ENCODE measurements around the gene CACNA2D2. TPM values are rescaled to one million over a fixed set of nuclear protein-coding genes. Genes with fewer than 3 reads are reported as not detected.

CACNA2D2 gene
- total RNA-seq, 1 donor from 2014 or later: not detected

DNA sequence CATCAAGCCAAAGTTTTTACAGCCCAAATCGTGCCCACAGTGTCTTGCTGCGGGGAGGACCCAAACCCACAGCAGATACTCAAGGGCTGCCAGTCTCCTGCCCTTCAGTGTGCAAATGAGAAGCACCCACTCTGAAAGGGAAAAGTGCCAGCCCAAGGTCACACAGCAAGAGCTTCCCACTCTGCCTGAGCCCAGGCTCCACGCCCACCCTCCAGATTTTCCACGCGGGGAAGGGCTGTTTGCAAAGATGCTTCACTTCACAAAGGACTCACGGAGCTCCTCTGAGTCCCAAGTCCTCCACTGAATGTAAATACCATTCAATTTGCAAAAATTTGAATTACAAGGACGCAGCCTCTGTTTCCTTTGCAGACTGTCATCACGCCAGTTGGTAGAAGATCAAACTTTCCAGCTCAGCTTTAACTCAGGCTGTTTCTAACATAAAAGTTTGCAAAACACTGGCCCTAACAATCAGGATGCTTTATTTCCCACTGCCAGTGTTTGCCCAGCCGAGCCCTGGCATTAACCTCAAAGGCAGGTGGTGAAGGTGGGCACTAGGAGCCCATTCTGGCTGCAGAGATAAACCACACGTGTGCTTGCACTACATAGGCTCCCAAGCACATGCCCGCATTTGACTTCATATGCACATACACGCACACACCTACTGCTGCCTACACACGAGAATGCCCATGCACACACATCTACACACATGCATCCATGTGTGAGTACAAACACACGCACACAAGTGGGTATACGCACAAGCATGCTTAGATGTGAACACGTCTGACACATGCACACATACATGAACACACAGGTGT lies 7.6 kb downstream of the CACNA2D2 start:
- no peak for DNase-seq

DNA sequence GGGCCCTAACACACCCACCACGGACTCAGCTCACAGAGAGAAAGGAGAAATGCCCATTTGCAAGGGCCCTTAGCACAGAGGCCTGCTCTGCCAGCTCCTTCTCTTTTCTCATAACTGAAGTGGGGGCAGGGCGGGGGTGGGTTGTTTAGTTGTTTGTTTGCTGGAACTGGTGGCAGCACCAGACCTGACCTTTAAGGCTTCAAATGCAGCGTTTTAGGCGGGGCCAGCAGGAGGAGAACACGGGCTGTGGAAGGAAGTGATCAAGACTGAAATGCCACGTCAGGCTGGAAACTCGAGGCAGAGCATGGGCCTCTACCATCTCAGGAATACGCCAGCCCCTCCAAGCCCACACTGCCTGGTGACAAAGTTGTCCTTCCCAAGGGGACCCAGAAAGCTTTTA lies 9.3 kb downstream of the CACNA2D2 start:
- no peak for DNase-seq

DNA sequence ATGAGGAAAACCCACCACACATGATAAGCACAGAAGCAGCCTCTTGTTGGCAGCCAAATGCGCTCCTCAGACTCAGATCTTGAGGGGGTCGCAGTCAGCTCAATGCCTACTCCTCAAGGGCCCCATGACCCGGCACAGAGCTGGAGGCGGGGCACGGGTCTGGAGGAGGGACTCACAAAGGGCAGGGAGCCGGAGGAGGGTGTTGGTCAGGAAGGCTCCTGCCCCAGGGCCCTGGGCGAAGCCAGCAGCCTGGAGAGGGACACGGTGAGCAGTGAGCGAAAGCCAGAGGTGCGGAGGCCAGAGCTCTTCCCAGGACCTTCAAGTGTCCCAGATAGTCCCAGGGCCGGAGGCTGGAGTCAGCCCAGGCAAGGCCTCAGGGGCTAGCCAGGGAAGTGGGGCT lies 9.8 kb downstream of the CACNA2D2 start:
- no peak for DNase-seq

DNA sequence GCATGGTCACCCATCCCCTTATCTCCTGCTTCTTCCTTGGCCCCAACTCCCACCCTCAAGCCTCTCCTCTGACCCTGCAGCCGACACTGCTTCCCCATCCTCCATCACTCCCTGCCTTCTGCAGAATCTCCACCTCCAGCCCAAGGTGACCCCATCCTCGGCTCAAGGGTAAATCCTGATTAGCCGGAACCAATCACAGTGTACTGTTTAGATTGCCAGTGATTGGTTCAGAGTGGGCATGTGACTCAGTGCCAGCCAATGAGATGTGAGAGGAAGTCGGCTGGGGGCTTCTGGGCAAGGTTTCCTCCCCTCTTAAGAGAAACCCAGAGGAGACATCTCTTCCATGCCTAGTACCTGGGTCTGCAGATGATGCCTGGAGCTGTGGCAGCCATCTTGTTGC lies 10.3 kb downstream of the CACNA2D2 start:
- no peak for DNase-seq

DNA sequence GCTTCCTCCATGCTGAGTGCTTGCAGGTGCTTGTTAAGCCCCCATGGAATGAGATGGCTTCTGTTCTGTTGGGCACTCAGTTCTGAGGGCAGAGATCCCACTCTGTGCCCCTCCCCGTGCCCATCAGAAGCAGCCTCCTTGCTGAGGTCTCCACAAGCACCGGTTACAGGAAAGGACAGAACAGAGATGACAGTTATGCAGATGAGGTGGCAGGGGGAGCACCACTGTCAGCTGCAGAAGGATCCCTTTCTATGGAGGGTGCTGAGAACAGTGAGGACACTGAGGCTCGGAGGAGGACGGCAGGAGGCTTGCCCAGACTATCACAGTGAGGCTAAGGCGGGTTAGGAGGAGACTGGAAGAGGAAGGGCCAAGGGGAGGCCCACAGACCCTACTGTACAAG lies 12.4 kb downstream of the CACNA2D2 start:
- DNase-seq: no peak

DNA sequence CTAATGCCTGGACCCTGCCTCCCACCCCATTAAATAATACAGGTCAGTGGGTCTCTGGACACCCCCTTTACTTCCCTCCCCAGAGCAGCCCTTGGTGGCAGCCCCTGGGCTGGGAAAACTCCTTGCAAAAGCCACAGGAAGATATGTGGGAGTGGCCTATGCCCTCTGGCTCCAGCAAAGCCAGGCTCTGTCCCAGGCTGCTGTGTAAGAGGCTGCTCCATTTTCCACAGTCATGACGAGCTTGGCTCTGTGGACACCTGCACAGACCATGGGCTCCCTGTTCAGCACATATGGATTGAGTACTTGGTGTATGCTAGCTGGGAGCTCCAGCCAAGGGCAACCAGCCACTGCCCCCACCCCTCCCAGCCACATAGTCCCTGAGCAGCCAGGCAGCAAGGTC lies 13.0 kb downstream of the CACNA2D2 start:
- no peak for DNase-seq

DNA sequence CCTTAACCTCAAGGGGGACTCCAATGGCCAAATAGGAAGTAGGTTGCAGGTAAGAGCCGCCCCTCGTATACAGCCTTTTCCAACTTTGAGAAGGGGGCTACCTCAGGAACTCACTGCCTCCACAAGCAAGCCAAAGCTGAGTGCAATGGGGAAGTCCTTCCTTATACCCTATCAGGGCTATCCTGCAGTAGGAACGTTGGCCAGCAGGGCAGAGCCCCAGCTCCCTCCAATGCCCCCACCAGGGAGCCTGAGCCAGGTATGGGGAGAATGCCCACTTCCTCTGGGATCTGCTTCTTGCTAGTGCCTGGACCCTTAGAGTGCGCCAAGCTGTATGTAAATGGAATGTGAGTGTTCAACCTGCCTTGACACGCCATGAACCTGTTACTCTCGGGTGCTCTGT lies 16.3 kb downstream of the CACNA2D2 start:
- no peak for DNase-seq

DNA sequence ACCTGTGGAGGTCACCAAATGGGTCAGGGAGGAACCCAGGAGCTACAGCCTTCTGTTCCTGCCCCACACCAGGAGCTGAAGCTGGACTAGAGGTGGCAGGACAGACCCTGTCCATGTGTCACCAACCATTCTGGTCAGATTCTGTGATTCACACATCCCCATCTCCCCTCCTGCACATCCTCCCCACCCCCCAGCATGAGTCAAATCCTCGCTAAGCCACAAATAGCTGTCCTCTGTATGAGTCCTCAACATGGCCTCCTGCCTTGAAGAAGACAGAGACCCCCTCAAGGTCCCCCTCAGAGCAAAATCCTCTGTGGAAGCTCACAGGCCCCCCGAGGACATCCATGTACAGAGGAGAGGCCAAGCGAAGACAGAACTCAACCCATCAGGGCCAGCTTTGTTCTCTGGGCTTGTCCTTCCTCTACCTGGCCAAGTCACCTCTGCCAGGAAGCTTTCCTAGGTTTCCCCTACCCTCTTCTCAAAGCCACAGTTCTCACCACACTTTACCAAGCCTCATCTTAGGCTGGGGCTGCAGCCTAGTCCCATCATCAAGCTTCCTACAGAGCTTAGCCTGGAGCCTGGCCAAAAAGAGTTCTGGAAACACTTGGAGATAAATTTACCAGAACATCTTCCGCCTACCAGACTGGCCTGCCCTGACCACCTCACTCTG lies 17.1 kb downstream of the CACNA2D2 start:
- no peak for DNase-seq

DNA sequence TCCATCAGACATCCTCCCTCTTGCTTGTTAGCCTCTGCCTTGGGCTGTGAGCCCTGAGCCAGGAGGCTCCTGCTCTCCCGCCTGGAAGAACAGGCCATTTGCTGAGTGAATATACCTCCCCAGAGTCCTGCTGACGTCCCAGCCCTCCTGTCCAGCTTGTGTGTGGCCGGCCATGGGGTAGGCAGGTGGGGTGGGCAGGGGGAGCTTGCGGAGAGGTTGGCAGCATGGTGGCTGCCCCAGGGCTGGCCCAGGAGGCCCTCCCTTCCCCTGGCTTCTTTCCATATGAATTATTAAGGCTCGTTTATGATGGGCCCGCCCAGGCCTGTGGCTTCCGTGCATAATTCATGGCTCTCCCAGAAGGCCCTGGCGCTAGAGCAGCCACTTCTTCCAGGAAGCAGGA lies 18.7 kb downstream of the CACNA2D2 start:
- no peak for DNase-seq

DNA sequence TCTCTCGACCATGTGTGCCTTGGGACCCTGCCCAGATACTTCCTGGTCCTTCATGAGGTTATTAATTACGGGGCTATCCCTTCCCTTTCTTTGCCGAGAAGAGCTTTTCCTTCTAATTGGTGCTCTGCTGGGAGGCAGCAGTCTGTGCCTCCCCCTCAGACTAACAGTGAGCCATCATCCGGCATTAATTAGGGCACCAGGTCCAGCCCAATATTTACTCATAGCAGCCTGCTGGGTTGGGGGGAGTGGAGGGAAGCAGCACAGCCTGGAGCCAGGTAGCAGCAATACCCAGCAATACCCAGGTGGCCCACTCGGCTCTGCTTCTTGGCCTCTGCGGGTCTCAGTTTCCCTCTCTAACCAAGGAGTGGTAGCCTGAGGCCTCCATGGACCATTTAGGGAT lies 20.1 kb downstream of the CACNA2D2 start:
- no peak for DNase-seq

DNA sequence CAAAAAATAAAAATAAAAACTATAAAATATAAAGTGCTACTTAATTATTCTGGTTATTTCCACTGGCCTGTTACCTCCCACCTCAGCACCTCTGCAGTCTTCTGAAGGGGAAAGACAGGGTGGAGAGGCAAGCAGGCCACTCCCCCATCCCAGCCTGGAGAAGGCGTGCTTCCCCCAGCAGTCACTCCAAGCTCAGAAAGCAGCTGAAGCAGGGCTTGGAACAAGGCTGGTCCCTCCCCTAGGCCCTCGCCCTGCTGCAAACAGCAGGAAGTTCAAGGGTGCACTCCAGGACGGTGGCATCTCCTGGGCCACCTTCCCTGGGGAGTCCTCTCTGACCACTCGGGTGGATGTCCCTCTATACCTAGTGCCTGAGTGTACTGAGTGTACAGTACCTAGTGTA lies 21.4 kb downstream of the CACNA2D2 start:
- no peak for DNase-seq

DNA sequence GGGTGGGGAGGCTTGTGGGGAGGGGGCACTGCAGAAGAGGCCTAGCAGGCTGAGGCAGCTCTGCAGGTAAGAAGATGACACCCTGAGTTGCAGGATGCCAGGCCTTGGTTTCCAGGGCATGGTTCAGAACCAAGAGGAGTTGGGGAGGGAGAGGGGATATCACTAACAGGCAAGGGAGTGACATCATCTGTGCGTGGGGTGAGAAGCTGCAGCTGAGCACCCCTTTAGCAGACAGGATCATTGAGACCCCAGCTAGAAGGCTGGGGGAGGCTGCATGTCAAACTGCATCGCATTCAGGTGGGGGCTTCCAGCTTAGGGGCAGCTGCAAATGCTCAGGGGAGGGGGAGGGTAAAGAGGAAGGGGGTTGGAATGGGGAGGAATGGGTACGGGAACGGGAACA lies 23.0 kb downstream of the CACNA2D2 start:
- DNase-seq: no peak

DNA sequence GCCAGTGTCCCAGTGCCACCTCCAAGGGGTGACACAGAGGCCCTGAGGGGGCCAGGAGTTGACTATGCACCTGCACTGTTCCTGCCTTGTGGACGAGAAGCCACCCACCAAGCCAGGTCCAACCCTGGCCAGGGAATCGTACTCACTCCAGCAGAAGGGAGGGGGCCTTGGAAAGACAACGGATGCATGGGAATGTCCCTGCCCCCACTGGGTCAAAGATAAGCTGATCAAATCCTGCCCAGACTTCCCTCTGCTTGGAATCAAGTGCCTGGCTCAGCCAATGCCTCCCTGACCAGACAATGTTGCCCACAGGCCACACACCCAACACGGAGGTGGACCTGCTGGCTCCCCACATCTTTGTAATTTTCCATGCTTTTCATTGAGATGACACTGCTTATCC lies 23.9 kb downstream of the CACNA2D2 start:
- DNase-seq: no peak

DNA sequence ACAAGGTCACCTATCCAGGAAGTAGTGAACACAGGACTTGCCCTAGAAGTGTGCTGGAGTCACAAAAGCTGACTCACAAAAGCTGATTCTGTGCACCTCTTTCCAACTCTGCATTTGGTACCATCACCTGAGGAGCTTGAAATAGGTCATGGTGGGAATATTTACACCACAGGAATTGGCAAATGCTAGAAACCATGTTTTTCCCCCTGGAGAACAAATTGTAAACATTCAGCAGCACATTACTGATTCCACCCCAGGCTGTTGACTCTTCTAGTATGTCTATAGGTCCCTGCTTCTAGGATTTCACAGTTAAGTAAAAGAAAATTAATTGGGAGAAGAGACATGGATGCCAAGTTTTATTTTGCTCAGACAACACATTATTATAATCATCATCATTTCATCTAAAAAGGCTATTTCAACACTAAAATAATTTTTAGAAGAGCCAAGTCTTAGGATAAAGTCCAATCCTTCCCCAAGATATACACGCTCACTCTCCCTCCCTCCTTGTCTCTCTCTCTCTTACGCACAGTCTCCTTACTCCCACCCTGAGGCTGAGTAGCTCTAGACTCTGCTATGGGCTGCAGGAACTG lies 24.7 kb downstream of the CACNA2D2 start:
- DNase-seq: no peak

DNA sequence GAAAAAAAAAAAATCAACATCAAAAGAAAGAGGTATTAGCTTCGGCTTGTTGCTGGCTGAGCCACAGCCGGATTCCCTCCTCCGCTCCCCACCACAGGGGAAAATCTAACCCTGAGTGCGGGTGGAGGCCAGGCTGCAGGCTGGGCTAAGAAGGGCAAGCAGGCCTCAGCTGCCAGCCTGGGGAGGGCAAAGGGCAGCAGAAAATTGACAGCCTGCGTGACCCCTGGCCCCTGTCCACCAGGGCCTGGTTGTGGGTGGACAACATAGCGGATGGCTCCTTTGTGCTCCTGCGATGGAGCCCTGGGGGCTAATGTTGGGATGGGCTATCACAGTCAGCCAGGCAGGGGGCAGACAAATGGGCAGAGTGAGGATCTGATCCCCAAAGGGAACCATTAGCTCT lies 25.4 kb downstream of the CACNA2D2 start:
- no peak for DNase-seq

DNA sequence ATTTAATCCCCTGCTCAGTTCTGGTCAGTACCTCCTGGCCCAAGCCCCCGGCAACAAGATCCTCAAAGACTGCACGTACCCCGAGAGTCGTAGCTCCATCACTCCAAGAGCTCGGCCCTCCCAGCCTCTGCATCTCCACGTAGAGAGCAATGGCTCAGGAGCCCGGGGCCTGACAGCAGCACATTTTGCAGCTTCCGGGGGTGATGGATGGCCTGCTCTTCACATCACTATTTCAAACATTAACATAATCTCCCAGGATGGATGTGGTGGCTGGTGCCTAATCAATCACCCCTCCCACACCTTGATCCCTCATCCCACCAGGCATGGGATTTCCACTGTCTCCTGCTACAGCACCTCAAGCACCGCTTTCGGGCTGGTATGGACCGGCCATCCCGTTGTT lies 28.1 kb downstream of the CACNA2D2 start:
- DNase-seq: no peak

DNA sequence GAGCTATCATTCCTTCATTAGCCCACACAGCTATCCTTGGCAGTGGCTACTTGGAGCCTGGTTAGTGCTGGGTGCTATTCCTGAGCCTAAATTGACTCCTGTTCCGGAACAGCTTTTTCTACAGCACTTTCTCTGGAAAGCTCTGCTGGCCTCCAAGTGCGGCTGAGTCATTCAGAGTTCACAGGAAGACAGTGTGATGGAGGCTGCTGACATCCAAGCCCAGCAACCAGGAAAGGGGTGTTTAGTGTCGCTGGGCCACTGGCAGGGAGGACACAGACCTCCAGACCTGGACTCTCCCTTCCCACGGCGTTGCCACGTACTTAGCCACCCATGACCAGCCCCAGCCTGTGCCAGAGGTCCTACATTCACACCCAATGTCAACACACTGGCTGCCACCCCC lies 28.7 kb downstream of the CACNA2D2 start:
- peak; percentile 49 for DNase-seq

DNA sequence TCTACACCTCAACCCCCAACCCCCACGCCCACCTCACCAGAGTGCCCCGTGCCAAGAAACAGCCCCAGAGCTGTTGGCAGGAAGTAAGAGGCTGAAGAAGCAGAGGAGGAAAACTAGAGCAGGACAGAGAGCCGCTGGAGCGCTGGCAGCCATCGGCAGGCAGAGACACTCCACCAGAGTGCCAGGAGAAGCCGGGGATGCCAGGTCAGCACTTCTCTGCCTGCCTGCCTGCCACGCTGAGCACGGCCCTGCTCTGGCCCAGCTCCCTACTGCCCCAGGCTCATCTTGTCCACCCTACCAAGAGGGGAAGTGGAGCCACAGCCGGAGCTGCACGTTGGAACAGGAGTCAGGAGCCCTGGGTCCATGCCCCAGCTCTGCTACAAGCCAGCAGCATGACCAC lies 29.7 kb downstream of the CACNA2D2 start:
- DNase-seq: no peak

DNA sequence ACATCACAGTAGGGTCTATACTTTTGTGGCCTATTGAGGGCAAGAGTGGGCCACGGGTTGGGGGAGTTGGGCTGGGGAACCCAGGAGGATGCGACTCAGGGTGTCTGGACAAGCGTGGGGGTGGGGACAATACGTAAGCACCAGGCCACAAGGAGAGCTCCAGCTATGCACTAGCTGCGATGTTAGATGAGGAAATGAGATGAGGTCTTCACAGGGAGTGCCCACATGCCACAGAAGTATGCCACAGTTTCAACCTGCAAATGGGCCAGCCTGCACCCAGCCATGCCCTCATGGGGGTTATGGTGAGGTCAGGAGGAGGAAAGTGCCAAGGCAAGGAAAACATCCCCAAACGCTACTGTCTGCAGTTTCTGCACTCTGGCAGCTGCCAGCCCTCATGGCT lies 30.5 kb downstream of the CACNA2D2 start:
- DNase-seq: no peak

DNA sequence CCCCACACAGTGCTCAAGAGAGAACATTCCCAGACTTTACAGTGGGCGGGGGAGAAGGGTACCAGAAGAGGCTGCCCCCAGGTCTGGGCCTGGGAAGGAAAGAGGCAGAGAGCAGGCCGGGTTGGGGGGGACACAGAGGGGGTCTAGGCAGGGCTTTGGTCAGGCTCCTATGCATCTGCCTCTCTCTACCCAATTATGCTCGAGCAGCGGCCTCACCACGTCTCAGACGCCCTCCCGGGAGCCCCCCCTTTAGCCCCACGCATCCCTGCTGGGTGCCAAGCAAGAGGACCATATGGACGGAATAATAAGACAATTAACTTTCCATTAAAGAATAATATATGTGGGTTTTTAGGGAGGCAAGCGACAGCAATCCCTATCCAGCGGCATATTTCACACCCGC lies 32.8 kb downstream of the CACNA2D2 start:
- DNase-seq: no peak

DNA sequence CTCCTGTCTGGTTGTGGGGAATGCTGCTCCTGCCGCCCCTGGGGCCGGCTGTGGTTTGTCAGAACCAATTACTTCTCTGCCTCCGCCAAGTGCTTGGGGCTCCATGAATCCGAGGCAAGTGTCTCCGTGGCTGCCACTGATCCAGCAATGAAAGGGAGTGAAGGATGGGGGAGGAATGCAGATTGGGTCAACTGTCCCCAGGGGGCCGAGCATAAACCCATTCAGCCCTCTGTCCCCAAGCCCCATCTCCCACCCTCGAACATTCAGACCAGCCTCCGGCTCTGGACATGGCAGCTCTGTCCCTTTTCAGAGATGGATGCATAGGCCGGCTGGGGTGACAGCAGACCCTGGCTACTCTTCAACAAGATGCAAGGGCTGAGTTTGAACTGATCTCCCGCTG lies 35.5 kb downstream of the CACNA2D2 start:
- DNase-seq: no peak

DNA sequence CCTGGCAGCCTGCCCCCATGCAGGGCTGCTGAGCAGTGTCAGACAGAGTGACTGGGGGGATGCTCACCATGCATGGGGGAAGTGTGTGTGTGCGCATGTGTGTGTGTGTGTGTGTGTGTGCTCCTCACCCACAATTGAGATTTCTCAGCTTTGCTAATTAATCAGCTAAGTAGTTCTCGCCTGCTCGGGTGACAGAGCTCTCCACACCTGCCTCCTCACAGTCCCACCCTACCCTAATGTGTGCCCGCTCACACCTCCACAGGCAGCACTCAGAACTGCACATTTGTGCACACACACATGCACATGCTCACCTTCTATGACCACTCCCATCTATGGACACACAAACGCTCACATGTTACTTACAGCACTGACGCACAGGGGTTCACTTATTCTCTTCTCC lies 37.3 kb downstream of the CACNA2D2 start:
- DNase-seq: no peak

DNA sequence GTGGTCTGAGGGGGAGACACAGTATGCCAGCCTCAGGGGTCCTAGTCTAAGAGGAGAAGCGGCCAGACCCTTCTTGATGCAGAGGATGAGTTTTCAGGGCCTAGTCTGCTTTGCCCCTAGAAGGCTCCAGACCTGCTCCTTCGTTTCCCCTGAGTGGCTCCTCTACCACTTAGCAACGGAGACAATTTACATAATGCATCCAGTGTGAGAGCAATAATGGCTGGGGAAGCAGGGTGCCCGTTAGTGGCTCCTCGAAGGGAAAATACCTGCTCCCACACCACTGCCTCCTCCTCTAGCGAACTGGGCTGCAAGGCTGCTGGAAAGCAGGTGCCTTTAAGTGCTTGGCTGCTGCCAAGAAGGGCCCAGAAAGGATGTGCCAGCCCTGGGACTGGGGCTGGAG lies 38.9 kb downstream of the CACNA2D2 start:
- DNase-seq: no peak

DNA sequence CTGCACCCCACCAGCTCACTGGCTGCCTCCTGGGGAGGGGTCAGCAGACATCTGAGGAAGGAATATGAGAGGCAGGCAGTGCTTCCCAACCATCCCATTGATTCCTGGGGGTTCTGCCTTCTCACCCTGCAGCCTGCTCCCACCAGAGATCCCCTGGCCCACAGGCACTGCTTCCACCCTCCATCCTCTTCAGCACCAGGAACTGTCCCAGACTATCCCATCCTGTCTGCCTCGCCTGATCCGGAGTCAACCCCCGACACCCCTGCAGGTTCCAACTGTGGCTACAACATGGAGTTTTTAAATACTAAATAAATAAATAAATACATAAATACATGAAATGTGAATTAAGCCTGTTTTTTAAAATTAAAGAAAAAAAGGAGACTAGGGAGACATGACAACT lies 43.6 kb downstream of the CACNA2D2 start:
- no peak for DNase-seq

All from dermis blood vessel endothelial cell (primary cell).